K562 (cell line): Measurements from ENCODE around the gene HPD. TPM values are rescaled to one million over a fixed set of nuclear protein-coding genes. Genes with fewer than 3 reads are reported as not detected.

ENCODE experiments used
- ARHGAP35 ChIP-seq: fragments of 450-650 bp; IDR thresholded peaks from 2 replicates; pipeline ENCODE4 v1.6.1; 2018; ENCODE audit not compliant: partially characterized antibody
- ATF6 ChIP-seq: sonication (generic); formaldehyde crosslinking; IDR thresholded peaks from 2 replicates; pipeline ENCODE4 v1.4.0; 2020; ENCODE audit warnings: mild to moderate bottlenecking, missing genetic modification reagents
- FOSL1 ChIP-seq: fragments of 200-800 bp; sonication (Bioruptor generic); conservative IDR thresholded peaks from 2 replicates; pipeline ENCODE4 v1.6.1; 2016; ENCODE audit warnings: missing genetic modification characterization, missing compliant biosample characterization
- HDAC1 ChIP-seq, 2 experiments: fragments of 450-650 bp; IDR thresholded peaks; 2 replicates each; pipeline ENCODE4 v1.6.1; 2016 to 2017; ENCODE audit warnings: inconsistent platforms in 1 of 2, mild to moderate bottlenecking in 1 of 2, moderate library complexity in 1 of 2
- HES1 ChIP-seq: fragments of 450-650 bp; IDR thresholded peaks from 2 replicates; pipeline ENCODE4 v1.6.1; 2016; ENCODE audit warnings: low read depth, mild to moderate bottlenecking, moderate library complexity
- ILF3 ChIP-seq: fragments of 450-650 bp; IDR thresholded peaks from 2 replicates; pipeline ENCODE4 v1.6.1; 2018; ENCODE audit warnings: antibody characterized with exemption, mild to moderate bottlenecking, moderate library complexity, borderline replicate concordance
- KDM2B ChIP-seq: fragments of 250-450 bp; sonication (Bioruptor Pico); IDR thresholded peaks from 2 replicates; pipeline ENCODE4 v1.8.0; 2021; ENCODE audit warnings: mild to moderate bottlenecking, moderate library complexity
- NR2C2 ChIP-seq, 2 experiments: fragments of 200-800 bp in 1 of 2; sonication (Bioruptor generic) in 1 of 2; sonication (generic) in 1 of 2; formaldehyde crosslinking in 1 of 2; IDR thresholded peaks; 2 replicates each; pipeline versions ENCODE4 v1.6.1 to v1.8.0; 2016 to 2022; ENCODE audit warnings: mild to moderate bottlenecking in 1 of 2, missing compliant biosample characterization in 1 of 2, missing genetic modification characterization in 1 of 2, missing genetic modification reagents in 1 of 2
- NR4A1 ChIP-seq, 2 experiments: fragments of 250-450 bp in 1 of 2; fragments of 450-650 bp in 1 of 2; sonication (Bioruptor Pico) in 1 of 2; IDR thresholded peaks; 2 replicates each; pipeline versions ENCODE4 v1.4.0 to v1.6.1; 2016 to 2020; ENCODE audit warnings: mild to moderate bottlenecking in 2 of 2, missing compliant biosample characterization in 1 of 2, missing genetic modification characterization in 1 of 2, moderate library complexity in 1 of 2
- NRF1 ChIP-seq, 2 experiments: fragments of 450-650 bp; IDR thresholded peaks in 1 of 2; conservative IDR thresholded peaks in 1 of 2; 2 replicates each; pipeline ENCODE4 v1.6.1; 2014; ENCODE audit warnings: mild to moderate bottlenecking in 2 of 2
- PCBP1 ChIP-seq: fragments of 200-400 bp; formaldehyde crosslinking; IDR thresholded peaks from 2 replicates; pipeline ENCODE4 v1.6.1; 2018; ENCODE audit warnings: mild to moderate bottlenecking, low read depth, low read length; ENCODE audit not compliant: poor library complexity, severe bottlenecking
- POLR3G ChIP-seq: IDR thresholded peaks from 2 replicates; pipeline ENCODE4 v1.6.1; 2011; ENCODE audit not compliant: insufficient read length, insufficient replicate concordance; ENCODE audit errors: extremely low read depth
- SIRT6 ChIP-seq: IDR thresholded peaks from one replicate; pipeline ENCODE4 v1.6.1; 2012; ENCODE audit warnings: low read depth, mild to moderate bottlenecking, control low read depth, inconsistent platforms, low read length, moderate library complexity
- SMARCE1 ChIP-seq: fragments of 450-650 bp; IDR thresholded peaks from 2 replicates; pipeline ENCODE4 v1.7.1; 2016; ENCODE audit warnings: mild to moderate bottlenecking
- STAT5A ChIP-seq: IDR thresholded peaks from 2 replicates; pipeline ENCODE4 v1.6.1; 2012; ENCODE audit warnings: low read length, inconsistent platforms, borderline replicate concordance
- TGIF2 ChIP-seq: sonication (generic); formaldehyde crosslinking; IDR thresholded peaks from 2 replicates; pipeline ENCODE4 v1.8.1; 2022; ENCODE audit warnings: mild to moderate bottlenecking, missing genetic modification reagents, moderate library complexity
- YBX1 ChIP-seq: fragments of 450-650 bp; IDR thresholded peaks from 2 replicates; pipeline ENCODE4 v1.7.1; 2016; ENCODE audit warnings: mild to moderate bottlenecking
- ZNF12 ChIP-seq: sonication (generic); formaldehyde crosslinking; IDR thresholded peaks from 2 replicates; pipeline ENCODE4 v1.4.0; 2020; ENCODE audit warnings: mild to moderate bottlenecking, missing genetic modification reagents
- ZNF23 ChIP-seq: fragments of 250-450 bp; sonication (Bioruptor Pico); IDR thresholded peaks from 2 replicates; pipeline ENCODE4 v1.4.0; 2020; ENCODE audit warnings: mild to moderate bottlenecking
- ZNF263 ChIP-seq: sonication (generic); formaldehyde crosslinking; IDR thresholded peaks from 2 replicates; pipeline ENCODE4 v1.8.0; 2022; ENCODE audit warnings: mild to moderate bottlenecking, missing genetic modification reagents, borderline replicate concordance
- ZNF76 ChIP-seq: fragments of 250-450 bp; sonication (Bioruptor Pico); IDR thresholded peaks from 2 replicates; pipeline ENCODE4 v1.4.0; 2020; ENCODE audit warnings: mild to moderate bottlenecking, moderate library complexity, borderline replicate concordance
- polyA plus RNA-seq, 8 experiments: library from polyadenylated mRNA; depleted of rRNA in 4 of 8; stranded (reverse) in 5 of 8; unstranded in 3 of 8; fragments of >200 nt; fragmentation: Nextera tagmentation in 2 of 8; fragmentation: Illumina TruSeq in 1 of 8; extraction: Ambion mirVana in 2 of 8; extraction: Trizol in 1 of 8; gene quantifications; 2 replicates each; pipeline versions ENCODE4 v1.2.1 to v1.2.3, GENCODE V29; 2011 to 2014; ENCODE audit warnings: inconsistent platforms in 1 of 8, missing spikeins in 1 of 8
- total RNA-seq, 7 experiments: library from RNA; depleted of rRNA in 6 of 7; stranded (reverse); fragments of >200 nt in 6 of 7; fragmentation: Illumina TruSeq in 2 of 7; extraction: Trizol in 2 of 7; gene quantifications; 2 replicates each; pipeline versions ENCODE4 v1.2.1 to v1.2.3, GENCODE V29; 2011 to 2021; ENCODE audit warnings: low replicate concordance in 1 of 7
- TF ChIP-seq, protein P1 (sequence below): fragments of 450-650 bp; formaldehyde crosslinking; IDR thresholded peaks from 2 replicates; pipeline ENCODE4 v1.4.0; 2020; ENCODE audit warnings: mild to moderate bottlenecking, moderate library complexity
- TF ChIP-seq, protein P2 (sequence below), 2 experiments: fragments of 450-650 bp in 1 of 2; sonication (generic) in 1 of 2; formaldehyde crosslinking; conservative IDR thresholded peaks; 2 replicates each; pipeline versions ENCODE4 v1.4.0 to v1.8.1; 2020 to 2022; ENCODE audit warnings: mild to moderate bottlenecking in 1 of 2, missing genetic modification reagents in 1 of 2

The HPD gene
- total and polyA plus RNA-seq, 9 of the 15 experiments (the other 6 are each of a cell fraction or from before 2014, with no cell fraction given) = 0.06 to 0.29 (median 0.07) TPM; not detected in 4

DNA sequence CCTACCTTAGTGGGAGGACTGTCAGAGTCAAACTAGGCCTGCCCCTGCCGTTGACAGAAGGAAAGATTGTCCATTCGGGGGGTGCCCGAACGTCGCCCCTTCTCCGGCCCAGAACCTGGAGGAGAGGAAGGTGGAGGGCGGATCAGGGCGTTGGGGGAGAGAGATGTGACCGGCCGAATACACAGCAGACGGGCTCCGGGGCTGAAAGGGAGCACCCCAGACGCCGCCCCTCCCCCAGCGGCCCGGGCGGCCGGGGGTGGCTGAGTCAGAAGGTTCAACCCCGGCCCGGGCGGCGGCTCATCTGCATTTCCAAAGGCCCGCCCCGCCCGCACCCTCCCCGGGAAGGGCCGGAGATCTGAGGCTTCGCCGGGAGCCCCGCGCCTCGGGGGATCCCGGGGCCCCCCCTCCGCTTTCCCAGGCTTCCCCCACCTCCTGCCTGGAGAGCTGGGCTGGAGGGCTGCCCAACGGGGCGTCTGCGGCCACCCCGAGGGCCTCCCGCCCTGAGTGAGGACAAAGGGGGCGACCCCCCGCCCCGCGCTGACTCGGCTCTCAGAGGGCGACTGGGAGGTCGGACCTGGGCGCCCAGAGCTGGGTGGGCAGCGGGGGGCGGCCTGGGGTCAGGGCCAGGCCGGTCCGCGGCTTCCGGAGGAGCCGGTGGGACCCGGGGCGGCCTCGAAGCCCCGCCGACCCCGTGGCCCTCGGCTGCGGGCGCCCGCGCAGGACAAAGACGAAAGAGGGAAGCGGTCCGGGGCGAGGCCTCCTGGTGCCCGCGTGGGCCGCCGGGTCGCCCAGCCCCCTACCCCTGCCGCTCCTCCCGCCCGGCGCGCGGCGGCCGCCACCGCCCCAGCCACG is 58.6 kb downstream of the HPD start (continued):
- TF ChIP-seq NRF1 (conservative IDR thresholded peaks at IDR 0.05 in 1 of 2, IDR thresholded peaks at IDR 0.05 in 1 of 2) = peak; percentile 21 to 34; a peak in 3 of 4 replicates
- TF ChIP-seq STAT5A = no peak
- no peak for TF ChIP-seq HES1
- peak; percentile 0 for TF ChIP-seq PCBP1
- no peak for TF ChIP-seq NR2C2 (CRISPR knock-in tag; IDR thresholded peaks at IDR 0.05)
- peak; percentile 75; the same call in 1 of the 2 replicates for TF ChIP-seq NR2C2 (tag; IDR thresholded peaks at IDR 0.05)
- TF ChIP-seq, protein P1, sequence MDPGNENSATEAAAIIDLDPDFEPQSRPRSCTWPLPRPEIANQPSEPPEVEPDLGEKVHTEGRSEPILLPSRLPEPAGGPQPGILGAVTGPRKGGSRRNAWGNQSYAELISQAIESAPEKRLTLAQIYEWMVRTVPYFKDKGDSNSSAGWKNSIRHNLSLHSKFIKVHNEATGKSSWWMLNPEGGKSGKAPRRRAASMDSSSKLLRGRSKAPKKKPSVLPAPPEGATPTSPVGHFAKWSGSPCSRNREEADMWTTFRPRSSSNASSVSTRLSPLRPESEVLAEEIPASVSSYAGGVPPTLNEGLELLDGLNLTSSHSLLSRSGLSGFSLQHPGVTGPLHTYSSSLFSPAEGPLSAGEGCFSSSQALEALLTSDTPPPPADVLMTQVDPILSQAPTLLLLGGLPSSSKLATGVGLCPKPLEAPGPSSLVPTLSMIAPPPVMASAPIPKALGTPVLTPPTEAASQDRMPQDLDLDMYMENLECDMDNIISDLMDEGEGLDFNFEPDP (CRISPR knock-in tag) = no peak
- TF ChIP-seq ZNF76 (CRISPR knock-in tag) = no peak
- no peak for TF ChIP-seq HDAC1 (IDR thresholded peaks at IDR 0.05)
- no peak; the same call in 1 of the 2 replicates for TF ChIP-seq NR4A1 (CRISPR knock-in tag; IDR thresholded peaks at IDR 0.05)
- no peak for TF ChIP-seq NR4A1 (tag; IDR thresholded peaks at IDR 0.05)
- TF ChIP-seq YBX1 = no peak
- TF ChIP-seq ZNF12 (CRISPR knock-in tag) = no peak
- TF ChIP-seq KDM2B = no peak
- TF ChIP-seq SMARCE1 = peak; percentile 78
- TF ChIP-seq, protein P2, sequence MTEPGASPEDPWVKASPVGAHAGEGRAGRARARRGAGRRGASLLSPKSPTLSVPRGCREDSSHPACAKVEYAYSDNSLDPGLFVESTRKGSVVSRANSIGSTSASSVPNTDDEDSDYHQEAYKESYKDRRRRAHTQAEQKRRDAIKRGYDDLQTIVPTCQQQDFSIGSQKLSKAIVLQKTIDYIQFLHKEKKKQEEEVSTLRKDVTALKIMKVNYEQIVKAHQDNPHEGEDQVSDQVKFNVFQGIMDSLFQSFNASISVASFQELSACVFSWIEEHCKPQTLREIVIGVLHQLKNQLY (CRISPR knock-in tag; conservative IDR thresholded peaks at IDR 0.05) = no peak
- no peak for TF ChIP-seq POLR3G
- TF ChIP-seq TGIF2 (CRISPR knock-in tag) = peak; percentile 81; the same call in 1 of the 2 replicates
- no peak for TF ChIP-seq SIRT6
- no peak for TF ChIP-seq ZNF23 (CRISPR knock-in tag)
- peak; percentile 89 for TF ChIP-seq FOSL1 (tag)
- no peak for TF ChIP-seq ATF6 (CRISPR knock-in tag)
- peak; percentile 98 for TF ChIP-seq ZNF263 (CRISPR knock-in tag)
- no peak for TF ChIP-seq ARHGAP35
- no peak for TF ChIP-seq ILF3
